Astrocyte (in vitro differentiated cells and primary cell): ENCODE results near the gene PTPRD. TPM values are rescaled to one million over a fixed set of nuclear protein-coding genes. Genes with fewer than 3 reads are reported as not detected.
A peak's percentile ranks its signal among the peaks of the same experiment; 100 is the strongest.

Source experiments
- DNase-seq: peaks from one replicate; pipeline ENCODE4 v3.0.0-alpha.2; 2010; ENCODE audit warnings: low read depth
- FAIRE-seq: peaks from 2 replicates; lab custom pipeline; 2011; peaks lifted over from hg19 to GRCh38; lab: Jason Lieb, UNC
- H2AFZ ChIP-seq: 2 replicates; pipeline ENCODE4 v1.6.0; 2012; ENCODE audit warnings: low read depth, low read length, inconsistent platforms
- H3K27ac ChIP-seq: 2 replicates; pipeline ENCODE4 v1.5.1; 2011; ENCODE audit warnings: low read depth, low read length, inconsistent platforms
- H3K27me3 ChIP-seq: 2 replicates; pipeline ENCODE4 v1.6.0; 2011; ENCODE audit warnings: low read length, inconsistent platforms; ENCODE audit not compliant: insufficient read depth
- H3K36me3 ChIP-seq: 2 replicates; pipeline ENCODE4 v1.5.1; 2011; ENCODE audit warnings: low read length, inconsistent platforms; ENCODE audit not compliant: insufficient read depth
- H3K4me1 ChIP-seq: 2 replicates; pipeline ENCODE4 v1.5.1; 2011; ENCODE audit warnings: low read length, inconsistent platforms; ENCODE audit not compliant: insufficient read depth
- H3K4me2 ChIP-seq: 2 replicates; pipeline ENCODE4 v1.6.0; 2012; ENCODE audit warnings: low read length, inconsistent platforms
- H3K4me3 ChIP-seq: 2 replicates; pipeline ENCODE4 v1.5.1; 2011; ENCODE audit warnings: low read depth, mild to moderate bottlenecking, low read length, inconsistent platforms; ENCODE audit not compliant: insufficient read depth
- H3K79me2 ChIP-seq: 2 replicates; pipeline ENCODE4 v1.6.0; 2012; ENCODE audit warnings: mild to moderate bottlenecking, low read length, inconsistent platforms; ENCODE audit not compliant: insufficient read depth
- H3K9ac ChIP-seq: 2 replicates; pipeline ENCODE4 v1.6.0; 2012; ENCODE audit warnings: mild to moderate bottlenecking, low read length, inconsistent platforms
- H3K9me3 ChIP-seq: 2 replicates; pipeline ENCODE4 v1.5.1; 2012; ENCODE audit warnings: low read depth, mild to moderate bottlenecking, low read length, inconsistent platforms; ENCODE audit not compliant: insufficient read depth
- H4K20me1 ChIP-seq: 2 replicates; pipeline ENCODE4 v1.6.0; 2012; ENCODE audit warnings: low read length, inconsistent platforms; ENCODE audit not compliant: insufficient read depth
- H3K27ac Mint-ChIP-seq: one replicate; pipeline ENCODE4 v1.8.0; 2021; ENCODE audit warnings: mild to moderate bottlenecking, mixed read lengths; ENCODE audit not compliant: unreplicated experiment
- H3K27me3 Mint-ChIP-seq: one replicate; pipeline ENCODE4 v1.8.0; 2021; ENCODE audit warnings: low read depth, mixed read lengths; ENCODE audit not compliant: unreplicated experiment
- H3K36me3 Mint-ChIP-seq: one replicate; pipeline ENCODE4 v1.8.0; 2021; ENCODE audit warnings: low read depth, mixed read lengths; ENCODE audit not compliant: unreplicated experiment
- H3K4me1 Mint-ChIP-seq: one replicate; pipeline ENCODE4 v1.8.0; 2021; ENCODE audit warnings: low read depth, mixed read lengths; ENCODE audit not compliant: unreplicated experiment
- H3K4me3 Mint-ChIP-seq: one replicate; pipeline ENCODE4 v1.8.0; 2021; ENCODE audit warnings: mild to moderate bottlenecking, moderate library complexity, mixed read lengths; ENCODE audit not compliant: unreplicated experiment
- H3K9me3 Mint-ChIP-seq: one replicate; pipeline ENCODE4 v1.8.0; 2021; ENCODE audit warnings: mild to moderate bottlenecking, mixed read lengths; ENCODE audit not compliant: unreplicated experiment
- CTCF ChIP-seq: IDR thresholded peaks from 2 replicates; pipeline ENCODE4 v1.5.1; 2011; ENCODE audit warnings: low read depth, mild to moderate bottlenecking, inconsistent platforms, low read length, moderate library complexity; ENCODE audit not compliant: insufficient read depth
- EZH2 ChIP-seq: IDR thresholded peaks from 2 replicates; pipeline ENCODE4 v1.6.1; 2012; ENCODE audit warnings: mild to moderate bottlenecking, low read length, inconsistent platforms; ENCODE audit not compliant: insufficient read depth
- total RNA-seq: library from RNA; stranded (reverse); gene quantifications from 2 replicates; pipeline ENCODE4 v1.2.1, GENCODE V29; 2021

PTPRD gene
- total RNA-seq, 1 donor from 2014 or later, result 88.1 TPM

GRCh38 chr9:10050016-10050415, 562.8 kb downstream of the PTPRD start:
- Histone ChIP-seq H3K9me3 (no peaks in the 10 kb centered on the region), H3K79me2 (no peaks in the 10 kb centered on the region), H2AFZ (no peak overlapping the region), H3K4me1 (no peaks in the 10 kb centered on the region), H3K36me3 (no peaks in the 10 kb centered on the region), H4K20me1 (no peaks in the 10 kb centered on the region), H3K9ac (no peak overlapping the region), H3K4me3 (no peak overlapping the region), H3K4me2 (no peak overlapping the region), H3K27me3 (no peaks in the 10 kb centered on the region), H3K27ac (no peak overlapping the region)
- FAIRE-seq, result no peak
- TF ChIP-seq EZH2, result no peak
- TF ChIP-seq CTCF, result no peak
- DNase-seq, result peak; percentile 4
- Mint-ChIP-seq H3K9me3 (no peaks in the 10 kb centered on the region), H3K27me3 (no peaks in the 10 kb centered on the region), H3K4me1 (peaks cover 6% of the 10 kb centered on the region), H3K4me3 (no peak overlapping the region), H3K36me3 (no peaks in the 10 kb centered on the region), H3K27ac (peak overlapping the region; percentile 30)

GRCh38 chr9:10048994-10049393, 563.8 kb downstream of the PTPRD start:
- Histone ChIP-seq H3K79me2 (no peaks in the 10 kb centered on the region), H2AFZ (no peak overlapping the region), H3K36me3 (no peaks in the 10 kb centered on the region), H3K4me2 (no peak overlapping the region), H3K9ac (no peak overlapping the region), H3K4me3 (no peak overlapping the region), H3K9me3 (no peaks in the 10 kb centered on the region), H4K20me1 (no peaks in the 10 kb centered on the region), H3K27me3 (no peaks in the 10 kb centered on the region), H3K27ac (no peak overlapping the region), H3K4me1 (no peaks in the 10 kb centered on the region)
- Mint-ChIP-seq H3K27me3 (no peaks in the 10 kb centered on the region), H3K4me1 (peaks cover 6% of the 10 kb centered on the region), H3K36me3 (no peaks in the 10 kb centered on the region), H3K27ac (no peak overlapping the region), H3K4me3 (no peak overlapping the region), H3K9me3 (no peaks in the 10 kb centered on the region)
- DNase-seq (no peak), FAIRE-seq (no peak)
- TF ChIP-seq EZH2 (no peak), CTCF (no peak)

GRCh38 chr9:10045598-10045997, 567.2 kb downstream of the PTPRD start:
- peaks cover 6% of the 10 kb centered on the region for H3K4me1 Mint-ChIP-seq
- H3K4me3 Mint-ChIP-seq, result no peak overlapping the region
- peak; percentile 3 for DNase-seq

More at GRCh38 chr9:10045598-10045997, 567.2 kb downstream of the PTPRD start:
- no peak overlapping the region for H3K4me3 ChIP-seq
- TF ChIP-seq EZH2 (no peak), CTCF (peak; percentile 43)
- H3K27ac ChIP-seq, result no peak overlapping the region
- H4K20me1 ChIP-seq, result no peaks in the 10 kb centered on the region
- no peaks in the 10 kb centered on the region for H3K36me3 ChIP-seq
- no peak overlapping the region for H3K9ac ChIP-seq
- H3K4me1 ChIP-seq, result no peaks in the 10 kb centered on the region
- H3K79me2 ChIP-seq, result no peaks in the 10 kb centered on the region
- no peak overlapping the region for H3K4me2 ChIP-seq
- no peak overlapping the region for H2AFZ ChIP-seq
- Mint-ChIP-seq H3K27me3 (no peaks in the 10 kb centered on the region), H3K9me3 (no peaks in the 10 kb centered on the region), H3K36me3 (no peaks in the 10 kb centered on the region), H3K27ac (no peak overlapping the region)
- H3K9me3 ChIP-seq, result no peaks in the 10 kb centered on the region
- no peak for FAIRE-seq
- no peaks in the 10 kb centered on the region for H3K27me3 ChIP-seq
